Liver (tissue), 9 donors: ENCODE results near the gene IHH. TPM values are rescaled to one million over a fixed set of nuclear protein-coding genes. Genes with fewer than 3 reads are reported as not detected.

ENCODE experiments used
- DNase-seq: peaks from one replicate; pipeline ENCODE4 v3.0.0-alpha.2; 2017; ENCODE audit warnings: low spot score
- H3K27ac ChIP-seq, 2 donors: one replicate each; pipeline ENCODE4 v1.7.0; 2013; ENCODE audit warnings: inconsistent platforms in 2 of 2, low read length in 2 of 2, control low read depth in 1 of 2, low read depth in 1 of 2, mild to moderate bottlenecking in 1 of 2
- H3K27me3 ChIP-seq, 4 donors: one replicate each; pipeline versions ENCODE4 v1.6.1 to v1.7.0; 2013; ENCODE audit warnings: low read length in 3 of 4, inconsistent platforms in 1 of 4, mild to moderate bottlenecking in 1 of 4, moderate library complexity in 1 of 4; ENCODE audit not compliant: control insufficient read depth in 4 of 4, insufficient read depth in 4 of 4
- H3K36me3 ChIP-seq, 4 donors: one replicate each; pipeline versions ENCODE4 v1.6.1 to v1.7.0; 2013; ENCODE audit warnings: low read length in 3 of 4, mild to moderate bottlenecking in 3 of 4, low read depth in 1 of 4, moderate library complexity in 1 of 4; ENCODE audit not compliant: control insufficient read depth in 4 of 4, insufficient read depth in 3 of 4
- H3K4me1 ChIP-seq, 4 donors: one replicate each; pipeline versions ENCODE4 v1.6.1 to v1.7.0; 2013; ENCODE audit warnings: low read length in 3 of 4, mild to moderate bottlenecking in 3 of 4, moderate library complexity in 1 of 4; ENCODE audit not compliant: control insufficient read depth in 4 of 4, insufficient read depth in 4 of 4
- H3K4me3 ChIP-seq, 3 donors: one replicate each; pipeline versions ENCODE4 v1.6.1 to v1.7.0; 2013; ENCODE audit warnings: low read length in 3 of 3, control low read depth in 1 of 3, low read depth in 1 of 3, mild to moderate bottlenecking in 1 of 3
- H3K9ac ChIP-seq, 2 donors: one replicate each; pipeline ENCODE4 v1.7.0; 2013; ENCODE audit warnings: low read length in 2 of 2, mild to moderate bottlenecking in 2 of 2, moderate library complexity in 2 of 2, control low read depth in 1 of 2, low read depth in 1 of 2
- H3K9me3 ChIP-seq, 4 donors: one replicate each; pipeline versions ENCODE4 v1.6.1 to v1.7.0; 2013; ENCODE audit warnings: low read length in 3 of 4; ENCODE audit not compliant: control insufficient read depth in 4 of 4
- CTCF ChIP-seq: fragments of 150-350 bp; IDR thresholded peaks from 2 replicates; pipeline ENCODE4 v1.5.1; 2017; ENCODE audit warnings: improper control_type of control experiment, low read depth, low read length; ENCODE audit not compliant: missing input control
- EGR1 ChIP-seq, 2 donors: IDR thresholded peaks; 2 replicates each; pipeline ENCODE4 v1.6.1; 2016 to 2018; ENCODE audit warnings: antibody characterized with exemption in 2 of 2, low read depth in 2 of 2
- FOXA1 ChIP-seq: IDR thresholded peaks from 2 replicates; pipeline ENCODE4 v1.6.1; 2016; ENCODE audit warnings: antibody characterized with exemption
- GABPA ChIP-seq, 2 donors: IDR thresholded peaks in 1 of 2; conservative IDR thresholded peaks in 1 of 2; 2 replicates each; pipeline ENCODE4 v1.6.1; 2016; ENCODE audit warnings: antibody characterized with exemption in 2 of 2, mild to moderate bottlenecking in 1 of 2, moderate library complexity in 1 of 2
- HNF4A ChIP-seq, 2 donors: conservative IDR thresholded peaks; 2 replicates each; pipeline ENCODE4 v1.6.1; 2016; ENCODE audit warnings: antibody characterized with exemption in 2 of 2, mild to moderate bottlenecking in 2 of 2
- HNF4G ChIP-seq: IDR thresholded peaks from 2 replicates; pipeline ENCODE4 v1.6.1; 2016; ENCODE audit warnings: antibody characterized with exemption
- JUND ChIP-seq, 2 donors: IDR thresholded peaks; 2 replicates each; pipeline ENCODE4 v1.6.1; 2016; ENCODE audit warnings: antibody characterized with exemption in 2 of 2
- MAX ChIP-seq: IDR thresholded peaks from 2 replicates; pipeline ENCODE4 v1.6.1; 2016; ENCODE audit warnings: antibody characterized with exemption
- NR2F2 ChIP-seq: IDR thresholded peaks from 2 replicates; pipeline ENCODE4 v1.6.1; 2016; ENCODE audit warnings: antibody characterized with exemption
- RAD21 ChIP-seq, 2 donors: IDR thresholded peaks; 2 replicates each; pipeline ENCODE4 v1.6.1; 2016; ENCODE audit warnings: antibody characterized with exemption in 2 of 2, mild to moderate bottlenecking in 2 of 2
- REST ChIP-seq: IDR thresholded peaks from 2 replicates; pipeline ENCODE4 v1.6.1; 2016; ENCODE audit warnings: antibody characterized with exemption, mild to moderate bottlenecking
- RXRA ChIP-seq, 2 donors: IDR thresholded peaks; 2 replicates each; pipeline ENCODE4 v1.6.1; 2017 to 2018; ENCODE audit warnings: antibody characterized with exemption in 2 of 2, mild to moderate bottlenecking in 1 of 2
- SP1 ChIP-seq: IDR thresholded peaks from 2 replicates; pipeline ENCODE4 v1.6.1; 2018; ENCODE audit warnings: antibody characterized with exemption, mild to moderate bottlenecking
- TAF1 ChIP-seq: conservative IDR thresholded peaks from 2 replicates; pipeline ENCODE4 v1.6.1; 2016; ENCODE audit warnings: antibody characterized with exemption, mild to moderate bottlenecking
- YY1 ChIP-seq: IDR thresholded peaks from 2 replicates; pipeline ENCODE4 v1.6.1; 2016; ENCODE audit warnings: antibody characterized with exemption, mild to moderate bottlenecking
- ZBTB33 ChIP-seq: IDR thresholded peaks from 2 replicates; pipeline ENCODE4 v1.6.1; 2016; ENCODE audit warnings: antibody characterized with exemption
- WGBS: extraction: QIAGEN DNeasy Blood & Tissue Kit; methylation state at CpG from one replicate; pipeline ENCODE4 v1.1.7; 2013; 5-methylcytosine and 5-hydroxymethylcytosine counted together
- polyA plus RNA-seq, 2 donors: library from polyadenylated mRNA; stranded (reverse) in 1 of 2; unstranded in 1 of 2; fragments of 200-250 nt in 1 of 2; fragments of >200 nt in 1 of 2; fragmentation: Nextera tagmentation in 1 of 2; extraction: Ambion mirVana in 1 of 2; gene quantifications; one replicate each; pipeline versions ENCODE4 v1.2.1 to v1.2.3, GENCODE V29; 2013 to 2015
- total RNA-seq, 2 donors: library from RNA; depleted of rRNA; stranded (reverse); fragments of >200 nt; gene quantifications; one replicate each; pipeline ENCODE4 v1.2.3, GENCODE V29; 2014
- donor health status: healthy.
- donor health status: healthy.
- donor health status: healthy.
- donor health status: healthy.
- donor health status: healthy.

The IHH gene
- total and polyA plus RNA-seq, 4 donors = 0.51 to 2.4 (median 0.79) TPM

- DNase-seq = no peak
- Histone ChIP-seq H3K27ac (no peak overlapping the region), H3K9ac (no peak overlapping the region), H3K36me3 (no peaks in the 10 kb centered on the region), H3K4me1 (peaks cover 0 to 3% (median 0%) of the 10 kb centered on the region in 4 donors), H3K9me3 (no peaks in the 10 kb centered on the region), H3K4me3 (no peak overlapping the region), H3K27me3 (peaks cover 0 to 10% (median 6%) of the 10 kb centered on the region in 4 donors)
- WGBS = 60% methylated on average over 8 of the region's 8 CpGs
- TF ChIP-seq YY1 = no peak
- TF ChIP-seq JUND (IDR thresholded peaks at IDR 0.05) = no peak
- TF ChIP-seq REST = no peak
- no peak for TF ChIP-seq RXRA (IDR thresholded peaks at IDR 0.05)
- TF ChIP-seq GABPA (IDR thresholded peaks at IDR 0.05 in 1 of 2, conservative IDR thresholded peaks at IDR 0.05 in 1 of 2) = no peak
- no peak for TF ChIP-seq RAD21 (IDR thresholded peaks at IDR 0.05)
- TF ChIP-seq HNF4A (conservative IDR thresholded peaks at IDR 0.05) = no peak
- TF ChIP-seq SP1 = no peak
- TF ChIP-seq HNF4G = no peak
Observed at GRCh38 chr2:219037783-219038499, 22.8 kb downstream of the IHH start.

GRCh38 chr2:219035942-219036341, 24.8 kb downstream of the IHH start:
- H3K27ac ChIP-seq = no peak overlapping the region
- H3K9me3 ChIP-seq = no peaks in the 10 kb centered on the region
- 90% methylated on average over 2 of the region's 2 CpGs for WGBS
- TF ChIP-seq GABPA (IDR thresholded peaks at IDR 0.05 in 1 of 2, conservative IDR thresholded peaks at IDR 0.05 in 1 of 2) (no peak), ZBTB33 (no peak), HNF4G (no peak), FOXA1 (no peak)
- no peak overlapping the region for H3K4me3 ChIP-seq
- H3K9ac ChIP-seq = no peak overlapping the region
- no peak for DNase-seq
- no peaks in the 10 kb centered on the region for H3K36me3 ChIP-seq
- H3K4me1 ChIP-seq = no peaks in the 10 kb centered on the region
- H3K27me3 ChIP-seq = peaks cover 0 to 6% (median 2%) of the 10 kb centered on the region in 4 donors

GRCh38 chr2:219034823-219035222, 25.9 kb downstream of the IHH start:
- TF ChIP-seq HNF4G = no peak
- TF ChIP-seq YY1 = no peak
- no peak for TF ChIP-seq CTCF
- TF ChIP-seq REST = no peak
- TF ChIP-seq NR2F2 = no peak
- TF ChIP-seq MAX = no peak
- no peak for TF ChIP-seq GABPA (IDR thresholded peaks at IDR 0.05 in 1 of 2, conservative IDR thresholded peaks at IDR 0.05 in 1 of 2)
- no peak for TF ChIP-seq EGR1 (IDR thresholded peaks at IDR 0.05; ENCODE audit: low read depth in 2 of 2)
- no peak for TF ChIP-seq TAF1
- H3K36me3 ChIP-seq = no peaks in the 10 kb centered on the region
- H3K27ac ChIP-seq = no peak overlapping the region
- no peak overlapping the region for H3K9ac ChIP-seq
- DNase-seq = no peak
- peaks cover 0 to 2% (median 0%) of the 10 kb centered on the region in 4 donors for H3K27me3 ChIP-seq
- H3K9me3 ChIP-seq = no peaks in the 10 kb centered on the region
- 51% methylated on average over 6 of the region's 6 CpGs for WGBS
- H3K4me1 ChIP-seq = no peaks in the 10 kb centered on the region
- H3K4me3 ChIP-seq = no peak overlapping the region
